ENCODE results near the gene C6orf15. TPM values are rescaled to one million over a fixed set of nuclear protein-coding genes. Genes with fewer than 3 reads are reported as not detected.
A peak's percentile ranks its signal among the peaks of the same experiment; 100 is the strongest.

The C6orf15 gene
- polyA plus RNA-seq, 5 donors = not detected

DNA sequence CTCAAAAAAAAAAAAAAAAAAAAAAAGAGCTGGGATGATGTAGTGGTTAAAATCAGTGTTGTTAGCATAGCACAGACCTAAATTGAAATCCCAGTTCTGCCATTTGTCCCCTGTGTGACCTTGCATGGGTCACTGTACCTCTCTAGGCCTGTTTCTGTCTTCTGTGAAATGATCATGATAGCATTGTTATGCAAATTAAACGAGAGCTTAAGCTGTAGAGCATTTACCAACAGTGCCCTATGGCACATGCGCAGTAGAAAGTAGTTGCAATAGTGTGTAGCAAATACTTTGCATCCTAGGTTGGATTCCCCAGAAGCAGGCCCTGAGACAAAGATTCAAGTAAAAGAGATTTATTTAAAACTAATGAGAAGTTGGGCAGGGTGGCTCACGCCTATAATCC, 19.2 kb upstream of the C6orf15 start:
- DNase-seq = no peak

DNA sequence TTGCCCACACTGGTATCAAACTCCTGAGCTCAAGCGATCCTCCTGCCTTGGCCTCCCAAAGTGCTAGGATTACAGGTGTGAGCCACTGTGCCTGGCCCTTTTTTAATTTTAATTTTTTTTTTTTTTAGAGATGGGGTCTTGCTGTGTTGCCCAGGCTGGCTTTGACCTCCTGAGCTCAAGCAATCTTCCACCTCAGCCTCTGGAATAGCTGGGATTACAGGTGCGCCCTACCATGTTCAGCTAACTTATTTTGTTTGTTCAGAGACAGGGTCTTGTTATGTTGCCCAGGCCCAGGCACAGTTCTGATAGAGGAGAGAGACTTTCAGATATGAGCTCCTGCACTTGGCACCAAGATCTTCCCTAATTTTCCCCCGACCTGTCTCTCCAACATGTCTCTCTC, 18.4 kb upstream of the C6orf15 start:
- no peak for DNase-seq

DNA sequence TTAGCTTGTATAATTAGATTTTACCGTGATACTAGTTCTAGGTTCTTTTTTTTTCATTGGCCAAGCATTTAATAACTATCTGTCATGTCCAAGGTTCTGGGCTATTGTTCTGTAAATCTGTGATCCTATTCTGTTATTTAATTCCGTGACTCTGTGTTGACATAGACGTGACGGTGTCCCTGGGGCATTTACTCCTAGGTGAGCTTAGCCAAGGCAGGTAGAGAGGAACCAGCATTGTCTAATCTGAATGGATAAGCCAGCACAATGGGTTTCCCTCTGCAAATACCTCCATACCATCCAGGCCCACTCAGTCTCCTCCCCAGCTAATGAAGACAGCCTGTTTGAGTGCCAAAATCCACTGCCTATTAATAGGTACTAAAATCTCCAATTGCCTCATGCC, 16.8 kb upstream of the C6orf15 start:
- DNase-seq = no peak

DNA sequence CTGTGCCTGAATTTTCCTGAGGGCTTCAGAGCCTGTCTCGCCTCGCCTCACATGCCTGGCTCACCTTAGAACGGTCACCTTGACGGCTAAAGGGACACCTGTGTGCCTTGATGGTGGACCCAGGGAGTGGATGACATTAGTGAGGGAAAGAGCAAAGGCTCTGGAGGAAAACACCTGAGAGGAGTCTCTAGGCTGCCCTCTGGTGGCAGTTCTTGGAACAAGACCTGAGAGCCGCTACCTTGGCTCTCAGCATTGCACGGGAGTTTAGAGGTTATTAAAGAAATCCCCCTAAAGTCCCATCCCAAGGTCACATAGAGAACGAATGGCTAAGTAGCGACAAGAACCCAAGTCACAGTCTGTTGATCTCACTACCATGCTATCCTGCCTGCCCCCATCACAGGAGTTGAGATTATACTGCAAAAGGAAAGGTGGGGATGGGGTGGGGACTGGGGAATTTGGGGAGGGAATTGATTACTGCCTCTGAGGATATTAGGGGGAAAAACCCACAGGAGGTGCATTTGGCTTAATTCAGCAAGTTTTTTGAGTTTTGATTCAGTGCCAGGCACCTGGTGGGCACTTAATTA, 15.8 kb upstream of the C6orf15 start:
- peak in 1 of 2 donors; percentile 24 for DNase-seq

DNA sequence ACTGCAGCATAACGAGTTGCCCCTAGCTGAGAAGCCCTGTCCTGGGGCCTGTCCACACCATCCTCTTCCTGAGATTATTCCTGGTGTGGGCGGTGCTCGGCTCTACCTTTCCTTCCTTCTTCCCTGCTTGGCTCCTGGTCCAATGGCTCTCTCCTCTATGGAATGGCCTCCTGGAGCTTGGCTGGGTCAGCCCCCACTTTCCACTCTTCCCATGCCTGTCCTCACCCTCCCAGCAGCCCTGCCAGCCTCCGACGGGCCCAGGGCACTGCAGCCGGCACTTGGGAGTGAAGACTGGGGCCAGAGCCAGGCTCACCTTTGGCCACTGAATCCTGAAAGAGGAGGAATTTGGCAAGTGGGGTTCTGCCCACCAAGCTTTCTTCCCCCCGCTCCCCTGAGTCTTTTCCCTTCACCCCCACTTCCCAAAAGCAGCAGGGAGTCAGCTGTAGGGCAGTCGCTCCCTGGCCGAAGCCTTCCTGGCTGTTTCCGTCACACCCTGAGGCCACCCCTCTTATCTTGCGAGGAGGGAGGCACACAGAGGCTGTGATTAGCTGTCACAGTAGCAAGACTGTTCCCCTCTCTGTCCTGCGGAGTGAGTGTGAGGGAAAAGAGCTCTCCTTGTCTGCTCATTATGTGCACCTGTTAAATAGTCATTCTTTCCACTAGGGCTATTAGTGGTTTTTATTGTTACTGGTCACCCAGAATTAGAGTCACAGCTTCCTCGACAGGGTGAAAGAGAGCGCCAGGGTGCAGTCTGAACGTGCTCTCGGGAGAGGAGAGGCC, 14.2 kb upstream of the C6orf15 start:
- DNase-seq = no peak

DNA sequence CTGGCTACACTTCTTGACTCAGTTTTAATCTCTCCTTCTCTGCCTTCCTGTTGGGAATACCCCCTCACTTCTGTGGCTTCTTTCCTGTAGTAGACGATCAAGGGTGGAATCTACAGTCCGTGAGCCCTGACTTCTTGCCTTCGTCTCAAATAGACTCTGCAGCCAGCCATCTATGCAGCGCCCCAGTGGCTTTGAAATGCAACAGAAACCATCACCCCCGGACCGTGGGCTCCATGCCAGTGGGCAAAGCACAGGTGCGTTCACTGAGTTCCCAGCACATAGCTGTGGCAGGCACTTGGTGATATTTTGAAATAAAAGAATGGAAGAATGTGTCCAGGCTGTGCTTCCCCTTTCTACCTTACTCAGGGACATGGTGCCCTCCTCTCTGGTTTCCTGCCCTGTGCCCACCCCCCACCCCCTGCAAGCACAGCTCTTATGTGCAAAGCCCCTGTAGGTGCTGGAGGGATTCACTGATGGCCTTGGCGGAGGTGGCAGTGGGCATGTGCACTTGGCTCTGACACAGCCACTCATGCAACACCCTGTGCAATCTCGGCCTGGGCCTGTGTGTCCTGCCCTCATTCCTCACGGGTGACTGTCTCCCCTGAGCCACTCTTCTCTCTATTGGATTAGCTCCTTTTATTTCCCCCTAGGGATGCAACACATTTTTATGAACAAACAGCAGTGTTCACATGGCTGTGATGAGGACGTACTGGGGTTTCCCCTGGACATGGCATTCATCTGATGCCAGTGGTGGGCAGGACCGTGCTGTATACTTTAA, 13.4 kb upstream of the C6orf15 start:
- no peak for DNase-seq

DNA sequence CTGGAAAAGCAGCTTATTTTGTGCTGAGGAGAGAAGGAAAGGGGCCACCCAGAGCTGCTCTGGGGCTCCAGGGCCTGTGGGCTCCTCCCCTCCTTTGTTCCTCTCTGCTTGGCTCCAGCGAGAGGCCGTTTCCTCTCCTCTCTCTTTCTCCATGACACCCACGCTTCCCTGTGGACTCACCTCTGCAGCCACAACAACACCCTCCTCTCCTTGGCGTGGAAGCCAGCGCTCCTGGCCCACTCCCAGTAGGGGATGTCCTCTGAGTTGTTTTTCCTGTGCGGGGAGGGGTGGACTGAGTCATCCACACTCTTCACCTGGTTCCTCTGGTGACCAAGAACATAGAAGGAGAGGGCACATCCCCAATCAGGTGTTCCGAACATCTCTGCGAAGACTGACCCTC, 12.8 kb upstream of the C6orf15 start:
- DNase-seq = no peak

DNA sequence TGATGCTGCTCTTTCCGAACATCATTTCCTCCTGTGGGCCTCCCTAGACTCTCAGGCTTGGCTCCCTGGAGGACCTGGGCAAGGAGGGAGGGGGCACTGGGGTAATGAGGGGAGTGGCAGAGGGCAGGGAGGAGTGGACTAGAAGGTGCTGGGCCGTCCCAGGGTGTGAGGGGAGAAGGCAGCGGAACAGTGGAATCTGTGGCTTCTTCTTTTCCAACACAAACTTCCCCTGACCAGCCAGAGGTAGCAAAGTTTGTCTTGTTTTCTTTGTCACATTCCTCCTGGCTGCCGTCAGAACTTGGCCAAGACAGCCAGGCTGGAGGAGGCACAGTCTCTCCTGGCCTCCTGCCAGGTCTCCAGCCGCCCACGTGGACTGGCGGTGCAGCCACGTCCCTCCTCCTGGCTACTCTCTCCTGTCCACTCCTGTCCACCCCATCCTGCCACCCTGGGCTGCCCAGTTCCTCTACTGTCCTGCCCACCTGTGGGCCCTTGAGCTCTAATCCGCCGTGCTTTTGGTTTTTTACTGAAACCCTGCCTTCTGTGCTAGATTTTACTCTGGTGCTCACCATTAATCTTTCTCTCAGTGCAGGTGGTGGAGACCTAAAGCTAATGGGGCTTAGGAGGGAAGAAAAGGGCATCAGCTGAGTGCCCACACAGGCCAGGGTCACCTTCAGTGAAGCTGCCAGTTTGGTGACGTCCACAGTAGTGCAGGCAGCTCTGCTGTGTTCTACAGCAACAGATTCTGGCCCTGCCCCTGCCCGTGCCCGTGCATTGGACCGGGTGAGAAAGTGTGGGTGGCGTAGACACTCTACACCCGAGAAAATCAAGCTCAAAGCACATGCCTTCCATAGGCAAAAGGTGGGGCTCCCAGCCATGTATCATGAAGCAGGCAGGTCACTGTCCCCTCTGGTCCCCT, 10.7 kb upstream of the C6orf15 start:
- peak in 1 of 2 donors; percentile 81 for DNase-seq

DNA sequence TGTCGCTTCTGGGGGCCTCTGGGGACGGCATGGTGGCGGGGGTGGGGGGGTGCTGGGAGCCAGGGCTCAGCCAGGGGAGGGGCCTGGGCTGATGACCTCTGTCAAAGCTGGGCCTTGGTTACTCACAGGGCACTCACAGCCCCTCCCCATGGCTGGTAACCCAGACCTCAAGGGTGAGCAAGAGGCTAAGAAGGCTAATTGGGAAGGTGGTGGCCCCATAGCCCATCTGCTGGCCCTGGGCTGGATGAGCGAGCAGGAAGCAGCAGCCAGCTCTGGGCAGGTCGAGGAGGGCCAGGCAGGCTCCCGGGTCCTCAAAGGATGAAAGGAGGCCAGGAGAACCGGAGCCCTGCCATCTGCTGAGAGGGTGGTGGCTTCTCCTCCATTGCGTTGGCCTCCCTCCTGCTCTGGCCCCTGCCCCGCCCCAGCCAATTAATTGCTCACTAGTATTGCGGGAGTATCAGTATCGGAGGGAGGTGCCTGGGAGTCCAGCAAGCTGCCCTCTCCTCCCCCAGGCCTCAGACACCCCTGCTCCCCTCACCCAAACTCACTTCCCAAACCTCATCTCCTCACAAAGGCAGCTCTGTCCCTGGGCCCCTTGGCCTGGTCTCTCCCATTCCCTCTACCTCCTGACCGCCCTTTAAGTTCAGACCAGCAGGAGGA, 8.9 kb upstream of the C6orf15 start:
- DNase-seq = no peak

DNA sequence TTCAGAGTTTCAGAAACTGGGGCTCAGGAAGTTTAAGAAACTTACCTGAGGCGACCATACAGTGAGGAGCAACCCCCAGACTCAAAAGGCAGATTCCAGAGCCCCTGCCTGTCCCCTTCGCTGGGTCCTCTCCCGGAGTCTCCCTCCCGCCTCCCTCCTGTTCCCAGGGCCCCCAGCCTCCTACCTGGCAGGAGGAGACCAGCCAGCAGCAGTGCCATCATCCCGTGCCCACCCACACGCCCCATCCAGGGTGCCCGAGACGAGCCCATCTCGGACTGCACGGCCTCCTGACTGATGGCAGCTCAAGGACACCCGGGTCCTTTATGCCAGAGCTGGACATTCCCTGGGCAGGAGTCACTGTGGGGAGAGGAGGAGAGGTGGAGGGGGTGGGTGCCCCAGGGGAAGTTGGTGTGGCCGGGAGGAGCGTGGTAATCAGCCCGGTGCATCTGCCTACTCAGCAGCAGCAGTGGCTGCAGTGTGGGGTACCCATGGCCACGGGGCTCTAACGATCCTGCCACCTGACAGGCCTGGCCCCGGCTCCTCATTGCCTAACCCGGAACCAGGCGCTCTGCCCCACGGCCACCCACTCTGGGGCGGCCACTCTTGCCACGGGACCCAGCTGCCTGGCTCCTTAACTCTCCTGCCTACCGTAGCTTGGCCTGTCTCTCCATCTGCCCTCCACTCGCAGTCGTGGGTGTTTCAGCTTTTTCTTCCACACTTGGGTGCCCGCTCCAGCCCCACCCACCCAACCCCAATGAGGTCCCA, 8.0 kb upstream of the C6orf15 start, which contains the start of gene CDSN:
Gene CDSN, minus strand, starts transcription at position 296 of the 765 bp plus-strand sequence. Its CDS starts 27 bp downstream, at position 269.
- no peak for DNase-seq

DNA sequence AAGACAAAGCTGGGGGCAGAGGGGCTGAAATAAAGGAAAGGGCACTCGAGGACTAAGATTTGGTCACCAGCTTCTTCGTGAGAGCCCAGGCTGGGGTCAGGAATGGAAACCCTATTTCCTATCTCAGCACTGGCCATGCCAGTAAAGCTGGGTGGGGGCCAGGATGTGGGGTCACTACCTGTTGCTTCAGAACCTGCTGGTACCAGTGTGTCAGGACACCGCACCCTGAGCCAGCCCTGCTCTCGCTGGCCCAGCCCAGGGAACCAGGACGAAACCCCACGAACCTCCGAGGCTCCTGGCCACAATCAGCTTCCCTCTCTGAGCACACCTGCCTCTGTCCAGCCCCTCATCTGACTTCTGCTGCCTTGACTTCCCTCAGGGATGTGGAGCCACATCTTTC, 5.8 kb upstream of the C6orf15 start:
- no peak for DNase-seq

DNA sequence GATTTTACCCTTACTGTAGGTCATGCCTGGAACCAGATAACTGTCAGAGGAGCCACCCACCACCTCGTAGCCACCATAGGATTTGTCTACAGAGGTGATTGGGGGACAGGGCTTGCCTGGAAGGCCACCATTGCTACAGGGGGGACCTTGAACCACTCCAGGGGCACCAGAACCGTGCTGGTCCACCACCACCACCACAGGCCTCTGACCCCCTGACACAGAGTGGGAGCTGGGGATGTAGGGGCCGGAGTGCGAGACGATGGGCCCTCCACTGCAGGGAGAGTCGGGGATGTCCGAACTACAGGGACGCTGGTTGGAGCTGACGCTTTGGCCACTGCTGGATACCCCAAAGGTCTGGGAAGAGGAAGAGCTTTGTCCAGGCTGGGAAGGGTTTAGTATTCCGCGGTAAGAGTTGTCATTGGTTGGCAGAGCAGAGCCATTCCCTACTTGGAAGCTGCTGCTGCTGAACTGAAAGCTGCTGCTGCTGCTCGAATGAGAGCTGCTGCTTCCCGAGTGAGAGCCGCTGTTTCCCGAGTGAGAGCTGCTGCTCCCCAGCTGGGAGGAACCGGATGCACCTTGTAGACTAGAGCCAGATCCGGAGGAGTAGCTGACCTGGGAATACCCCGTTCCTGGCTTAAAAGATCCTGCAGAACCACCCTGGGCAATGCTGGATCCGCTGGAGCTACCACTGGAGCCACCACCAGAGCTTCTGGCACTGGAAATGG, 4.4 kb upstream of the C6orf15 start:
- DNase-seq = no peak

DNA sequence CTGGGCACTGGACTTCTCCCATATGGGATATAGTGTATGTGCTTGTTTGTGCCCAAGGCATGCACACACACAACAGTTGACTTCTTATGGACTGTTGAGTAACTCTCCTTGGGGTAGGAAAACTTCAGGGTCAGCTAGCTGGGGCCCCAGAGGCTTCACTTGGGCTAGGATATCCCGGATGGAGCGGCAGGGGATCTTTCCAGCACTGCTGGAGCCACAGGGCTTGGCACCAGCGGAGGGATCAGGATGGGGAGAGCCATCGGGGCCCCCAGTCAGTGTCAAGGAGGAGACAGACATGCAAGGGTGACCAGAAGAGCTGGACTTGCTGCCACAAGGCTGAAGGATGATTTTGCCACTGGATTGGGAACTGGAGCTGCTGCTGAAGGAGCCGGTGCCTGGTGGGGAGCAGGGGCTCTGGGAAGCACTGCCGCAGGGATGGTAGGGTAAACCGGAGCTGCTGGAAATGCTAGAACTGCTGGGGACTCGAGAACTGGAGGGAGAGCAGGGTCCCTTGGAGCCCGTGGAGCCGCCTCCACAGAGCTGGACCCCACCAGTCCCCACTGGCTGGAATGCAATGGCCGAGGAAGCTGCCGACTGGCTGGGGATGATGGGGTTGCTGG, 3.7 kb upstream of the C6orf15 start:
- no peak for DNase-seq

DNA sequence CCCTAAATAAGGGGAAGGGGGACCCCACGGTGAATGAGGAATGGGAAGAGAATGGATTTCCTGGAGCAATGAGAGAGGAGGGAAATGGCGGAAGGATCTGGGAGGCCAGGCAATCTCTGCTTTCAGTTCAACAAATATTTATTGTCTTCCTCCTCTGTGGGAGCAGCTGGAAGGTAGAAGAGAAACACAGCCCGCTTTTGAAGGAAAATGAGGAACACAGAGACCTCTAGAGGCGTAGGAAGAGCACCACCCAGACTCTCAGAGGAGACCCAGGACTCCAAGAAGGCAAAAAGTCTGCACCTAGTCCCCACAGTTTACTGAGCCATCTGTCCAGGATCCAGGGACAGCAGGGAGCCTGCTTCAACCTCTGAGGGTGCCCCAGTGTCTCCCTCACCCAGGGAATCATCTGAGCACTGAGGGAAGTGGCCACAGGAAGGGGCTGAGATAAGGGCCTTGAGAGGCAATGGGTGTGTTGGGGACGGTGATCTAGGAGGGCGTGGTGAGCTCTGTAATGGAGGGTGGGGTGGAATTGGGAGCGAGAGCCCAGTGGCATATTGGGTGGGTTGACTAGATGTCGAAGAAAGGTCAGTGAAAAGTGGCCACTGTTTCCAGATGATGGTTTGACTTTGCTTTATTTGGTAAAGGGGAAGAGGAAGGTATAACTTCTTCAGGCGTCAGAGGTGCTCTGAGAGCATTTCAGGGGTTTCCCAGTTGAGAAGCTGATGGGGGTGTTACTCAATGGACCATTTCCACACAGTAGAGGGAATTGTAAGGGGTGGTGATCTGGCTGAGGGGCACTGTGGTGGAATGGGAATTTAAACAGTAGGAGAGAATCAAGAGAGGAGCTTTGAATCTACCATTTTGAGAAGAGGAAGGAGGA, 2.8 kb upstream of the C6orf15 start:
- no peak for DNase-seq

DNA sequence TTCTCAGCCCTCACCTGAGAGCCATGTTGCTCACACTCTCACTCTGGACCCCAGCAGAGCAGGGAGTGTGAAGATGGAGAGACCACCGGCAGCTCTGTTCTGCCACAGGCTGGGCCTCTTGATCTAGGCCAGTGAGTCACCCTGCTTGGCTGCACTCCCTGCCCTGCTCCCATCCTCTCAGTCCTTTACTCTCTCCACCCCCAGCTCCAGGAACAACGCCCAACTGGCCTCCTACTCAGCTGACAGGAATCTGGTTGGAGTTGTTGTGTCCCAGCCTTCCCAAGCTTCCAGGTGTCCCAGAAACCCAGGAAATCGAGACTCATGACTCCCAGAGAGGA, 2.1 kb upstream of the C6orf15 start, which contains the start of gene PSORS1C1:
Gene PSORS1C1, plus strand, starts transcription at position 260 of the 338 bp plus-strand sequence. CDS start 14,833 bp downstream, outside the sequence.
- DNase-seq = no peak

DNA sequence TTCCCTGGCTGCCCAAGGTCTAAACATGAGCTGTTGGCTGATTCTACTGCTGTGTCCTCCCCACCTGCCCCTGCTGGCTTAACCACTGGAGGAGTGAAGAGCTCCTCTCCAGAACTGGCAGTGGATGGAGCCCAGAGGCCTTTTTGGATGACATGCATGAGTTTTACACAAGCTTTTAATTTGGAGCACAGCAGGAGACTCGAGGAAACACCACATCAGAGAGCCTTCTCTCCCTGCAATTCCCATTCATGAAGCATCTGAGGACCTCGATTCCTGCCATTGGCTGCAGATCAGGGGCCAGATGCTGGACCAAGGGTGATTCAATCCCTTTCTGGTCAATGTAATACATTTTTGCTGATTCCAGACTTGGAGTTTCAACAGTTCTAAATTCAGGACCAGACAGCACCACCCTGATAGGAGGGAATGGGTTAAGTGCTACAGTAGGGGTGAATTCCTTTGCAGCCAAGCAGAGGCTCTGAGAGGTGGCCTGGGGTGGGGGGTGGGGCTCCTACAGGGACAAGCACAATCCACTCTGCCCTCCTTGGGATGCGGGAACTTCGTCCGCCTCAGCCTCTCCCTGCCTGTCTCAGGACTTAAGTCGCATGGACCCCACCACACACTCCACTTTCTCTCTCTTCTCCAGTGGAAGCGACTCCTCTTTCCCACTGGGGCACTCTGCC, 1.6 kb upstream of the C6orf15 start:
- no peak for DNase-seq

DNA sequence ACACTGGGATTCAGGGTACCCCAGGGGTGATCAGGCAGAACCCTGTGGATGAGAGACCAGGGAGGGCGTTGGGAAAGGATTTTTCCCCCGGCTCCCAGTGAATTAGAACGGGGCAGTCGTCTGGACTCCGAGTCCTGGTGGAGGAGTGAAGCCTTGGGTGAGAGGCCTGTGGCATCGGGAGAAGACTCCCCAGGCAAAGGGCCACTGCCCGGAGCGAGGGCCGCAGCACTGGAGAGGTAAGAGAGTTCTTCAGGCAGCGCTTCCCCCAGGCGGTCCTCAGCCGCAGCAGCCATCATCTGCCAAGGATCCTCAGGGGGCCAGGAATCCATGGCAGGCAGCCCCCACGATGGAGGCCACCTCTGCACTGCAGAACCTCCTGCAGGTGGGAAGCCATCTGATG, 663 bp downstream of the C6orf15 start:
- DNase-seq = no peak
